Stimulated activated naive CD8-positive, alpha-beta T cell treated with anti-CD3 and anti-CD28 coated beads, Interleukin-15, amount 100 ng/mL, for 72 hours (primary cell): ENCODE measurements around the gene CACNG4.
"Not testable (repeated sequence)": the region's sequence is repeated elsewhere in the genome, so short reads cannot be mapped to it uniquely, and the experiment has no call there.

Experiments used
- ATAC-seq: fragments of 150-1000 bp; cut with Tn5 transposase; 2 replicates; pipeline ENCODE4 v1.10.0; 2021; ENCODE audit warnings: mild to moderate bottlenecking, moderate library complexity
- DNase-seq, 2 donors: peaks; one replicate each; pipeline ENCODE4 v3.0.0; 2021 to 2022
- H3K27ac Mint-ChIP-seq, 2 donors: one replicate each; pipeline ENCODE4 v1.8.0; 2022; ENCODE audit warnings: mild to moderate bottlenecking in 2 of 2, mixed read lengths in 2 of 2, moderate library complexity in 2 of 2
- H3K27me3 Mint-ChIP-seq: one replicate; pipeline ENCODE4 v1.8.0; 2022; ENCODE audit warnings: mixed read lengths
- H3K4me1 Mint-ChIP-seq: one replicate; pipeline ENCODE4 v1.8.0; 2022; ENCODE audit warnings: mild to moderate bottlenecking, mixed read lengths
- H3K4me3 Mint-ChIP-seq, 2 donors: one replicate each; pipeline ENCODE4 v1.8.0; 2022; ENCODE audit warnings: mild to moderate bottlenecking in 2 of 2, mixed read lengths in 2 of 2, moderate library complexity in 1 of 2
- H3K9me3 Mint-ChIP-seq, 2 donors: one replicate each; pipeline ENCODE4 v1.8.0; 2022; ENCODE audit warnings: mixed read lengths in 2 of 2

CACNG4 gene

GRCh38 chr17:67025216-67025792 lies 60.8 kb downstream of the CACNG4 start:
- no peak for ATAC-seq
- no peak for DNase-seq
- Mint-ChIP-seq H3K4me1 (no peaks in the 10 kb centered on the region), H3K27ac (no peak overlapping the region), H3K27me3 (no peaks in the 10 kb centered on the region), H3K9me3 (no peaks in the 10 kb centered on the region), H3K4me3 (no peak overlapping the region)

GRCh38 chr17:67026341-67026740 lies 61.8 kb downstream of the CACNG4 start:
- DNase-seq (no peak), ATAC-seq (no peak)
- no peaks in the 10 kb centered on the region for H3K27me3 Mint-ChIP-seq
- no peak overlapping the region for H3K27ac Mint-ChIP-seq
- H3K9me3 Mint-ChIP-seq: no peaks in the 10 kb centered on the region
- no peak overlapping the region for H3K4me3 Mint-ChIP-seq
- H3K4me1 Mint-ChIP-seq: no peaks in the 10 kb centered on the region

- ATAC-seq: no peak
- no peak overlapping the region for H3K4me3 Mint-ChIP-seq
- no peak overlapping the region for H3K27ac Mint-ChIP-seq
- H3K4me1 Mint-ChIP-seq: no peaks in the 10 kb centered on the region
- no peaks in the 10 kb centered on the region for H3K27me3 Mint-ChIP-seq
- H3K9me3 Mint-ChIP-seq: no peaks in the 10 kb centered on the region
- no peak for DNase-seq
Measured at GRCh38 chr17:67027031-67027628, 62.6 kb downstream of the CACNG4 start.

GRCh38 chr17:67030641-67031040 lies 66.1 kb downstream of the CACNG4 start:
- ATAC-seq: no peak
- H3K4me1 Mint-ChIP-seq: peaks cover 11% of the 10 kb centered on the region

GRCh38 chr17:67032382-67032781 lies 67.9 kb downstream of the CACNG4 start:
- H3K4me3 Mint-ChIP-seq: no peak overlapping the region
- H3K27ac Mint-ChIP-seq: no peak overlapping the region
- ATAC-seq (no peak), DNase-seq (no peak)
- H3K27me3 Mint-ChIP-seq: no peaks in the 10 kb centered on the region
- H3K9me3 Mint-ChIP-seq: peaks cover 7 to 11% of the 10 kb centered on the region in 2 donors
- H3K4me1 Mint-ChIP-seq: peaks cover 14% of the 10 kb centered on the region

More at GRCh38 chr17:67030641-67031040, 66.1 kb downstream of the CACNG4 start:
- peaks cover 5 to 7% of the 10 kb centered on the region in 2 donors for H3K9me3 Mint-ChIP-seq
- H3K27ac Mint-ChIP-seq: no peak overlapping the region
- DNase-seq: no peak
- no peaks in the 10 kb centered on the region for H3K27me3 Mint-ChIP-seq
- H3K4me3 Mint-ChIP-seq: no peak overlapping the region

DNA sequence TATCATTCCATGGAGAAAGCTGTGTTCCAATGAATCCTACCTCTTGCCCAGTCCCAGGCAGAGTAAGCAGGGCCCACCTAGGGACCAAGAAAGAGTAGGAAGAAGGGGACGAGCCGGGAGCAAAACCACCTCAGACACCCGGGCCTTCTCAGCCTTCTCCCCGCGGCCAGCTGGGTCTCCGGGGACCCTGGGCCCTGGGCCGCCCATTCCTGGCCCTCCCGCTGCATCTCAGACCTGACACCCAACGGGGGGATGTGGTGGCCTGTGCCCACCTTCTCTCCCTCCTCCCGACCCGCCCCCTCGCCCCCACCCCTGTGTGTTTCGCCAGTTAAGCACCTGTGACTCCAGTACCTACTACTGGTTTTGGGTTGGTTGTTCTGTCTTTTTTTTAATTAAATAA lies 68.5 kb downstream of the CACNG4 start:
- Mint-ChIP-seq H3K4me1 (peaks cover 14% of the 10 kb centered on the region), H3K27me3 (no peaks in the 10 kb centered on the region), H3K27ac (no peak overlapping the region), H3K4me3 (no peak overlapping the region), H3K9me3 (peaks cover 7 to 11% of the 10 kb centered on the region in 2 donors)
- DNase-seq: no peak
- ATAC-seq: no peak

GRCh38 chr17:67033613-67034012 lies 69.1 kb downstream of the CACNG4 start:
- no peak overlapping the region for H3K4me3 Mint-ChIP-seq

DNA sequence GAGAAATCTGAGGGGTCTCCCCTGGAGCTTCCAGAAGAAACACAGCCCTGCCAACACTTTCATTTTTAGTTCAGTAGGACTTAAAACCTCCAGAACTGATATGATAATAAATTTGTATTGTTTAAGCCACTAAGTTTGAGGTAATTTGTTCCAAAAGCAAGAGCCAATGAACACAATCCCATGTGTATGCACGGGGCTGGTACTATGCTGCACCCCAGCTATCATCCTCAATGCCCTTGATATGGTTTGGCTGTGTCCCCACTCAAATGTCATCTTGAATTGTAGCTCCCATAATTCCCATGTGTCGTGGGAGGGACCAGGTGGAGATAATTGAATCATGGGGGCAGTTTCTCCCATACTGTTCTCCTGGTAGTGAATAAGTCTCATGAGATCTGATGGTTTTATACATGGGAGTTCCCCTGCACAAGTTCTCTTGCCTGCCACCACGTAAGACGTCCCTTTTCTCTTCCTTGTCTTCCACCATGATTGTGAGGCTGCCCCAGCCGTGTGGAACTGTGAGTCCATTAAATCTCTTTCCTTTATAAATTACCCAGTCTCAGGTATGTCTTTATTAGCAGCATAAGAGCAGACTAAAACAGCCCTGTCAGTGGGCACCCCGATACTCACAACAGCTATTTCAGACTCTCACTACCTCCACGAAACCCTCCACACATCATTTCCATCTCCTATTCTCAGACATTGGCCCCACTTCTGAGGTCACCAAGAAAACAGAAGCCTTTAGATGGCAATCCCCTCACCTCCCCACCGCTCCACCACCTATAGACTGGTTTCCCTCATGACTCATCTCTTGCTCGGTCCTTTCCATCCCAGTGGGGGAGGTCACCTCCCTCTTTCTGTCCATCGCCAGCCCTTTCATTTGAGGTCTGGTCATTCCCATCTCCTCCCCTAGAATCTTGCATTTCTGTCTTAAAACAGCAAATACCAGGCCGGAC lies 70.9 kb downstream of the CACNG4 start:
- peaks cover 7 to 11% of the 10 kb centered on the region in 2 donors for H3K9me3 Mint-ChIP-seq
- H3K27ac Mint-ChIP-seq: peak overlapping the region; percentile 7 to 75
- peaks cover 14% of the 10 kb centered on the region for H3K4me1 Mint-ChIP-seq
- H3K27me3 Mint-ChIP-seq: no peaks in the 10 kb centered on the region
- peak overlapping the region; percentile 45 to 73 for H3K4me3 Mint-ChIP-seq
- DNase-seq (peak; percentile 3 to 73), ATAC-seq (peak; percentile 95)

More at GRCh38 chr17:67033613-67034012, 69.1 kb downstream of the CACNG4 start:
- Mint-ChIP-seq H3K4me1 (peaks cover 14% of the 10 kb centered on the region), H3K27me3 (no peaks in the 10 kb centered on the region), H3K27ac (no peak overlapping the region), H3K9me3 (peaks cover 7 to 11% of the 10 kb centered on the region in 2 donors)
- ATAC-seq: no peak
- no peak for DNase-seq

GRCh38 chr17:67038861-67039365 lies 74.4 kb downstream of the CACNG4 start:
- H3K27ac Mint-ChIP-seq: no peak overlapping the region
- no peak for DNase-seq
- peaks cover 7 to 11% of the 10 kb centered on the region in 2 donors for H3K9me3 Mint-ChIP-seq
- H3K27me3 Mint-ChIP-seq: no peaks in the 10 kb centered on the region
- H3K4me3 Mint-ChIP-seq: no peak overlapping the region
- no peak for ATAC-seq
- peaks cover 14% of the 10 kb centered on the region for H3K4me1 Mint-ChIP-seq

GRCh38 chr17:67040652-67041051 lies 76.1 kb downstream of the CACNG4 start:
- H3K27me3 Mint-ChIP-seq: no peaks in the 10 kb centered on the region
- ATAC-seq: no peak
- H3K4me1 Mint-ChIP-seq: peaks cover 3% of the 10 kb centered on the region
- DNase-seq: no peak
- H3K4me3 Mint-ChIP-seq: no peak overlapping the region
- no peak overlapping the region for H3K27ac Mint-ChIP-seq
- peaks cover 0 to 5% of the 10 kb centered on the region in 2 donors for H3K9me3 Mint-ChIP-seq

DNA sequence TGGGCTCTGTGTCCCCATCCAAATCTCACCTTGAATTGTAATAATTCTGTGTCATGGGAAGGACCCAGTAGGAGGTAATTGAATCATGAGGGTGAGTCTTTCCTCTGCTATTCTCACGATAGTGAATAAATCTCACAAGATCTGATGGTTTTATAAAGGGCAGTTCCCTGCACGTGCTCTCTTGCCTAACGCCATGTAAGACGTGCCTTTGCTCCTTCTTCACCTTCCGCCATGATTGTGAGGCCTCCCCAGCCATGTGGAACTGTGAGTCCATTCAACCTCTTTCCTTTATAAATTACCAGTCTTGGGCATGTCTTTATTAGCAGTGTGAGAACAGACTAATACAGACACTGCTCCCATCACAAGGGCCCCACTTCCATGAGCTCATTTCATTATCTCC lies 76.6 kb downstream of the CACNG4 start:
- H3K4me1 Mint-ChIP-seq, H3K27ac Mint-ChIP-seq, ATAC-seq, DNase-seq, H3K9me3 Mint-ChIP-seq, H3K27me3 Mint-ChIP-seq, H3K4me3 Mint-ChIP-seq: not testable (repeated sequence)

DNA sequence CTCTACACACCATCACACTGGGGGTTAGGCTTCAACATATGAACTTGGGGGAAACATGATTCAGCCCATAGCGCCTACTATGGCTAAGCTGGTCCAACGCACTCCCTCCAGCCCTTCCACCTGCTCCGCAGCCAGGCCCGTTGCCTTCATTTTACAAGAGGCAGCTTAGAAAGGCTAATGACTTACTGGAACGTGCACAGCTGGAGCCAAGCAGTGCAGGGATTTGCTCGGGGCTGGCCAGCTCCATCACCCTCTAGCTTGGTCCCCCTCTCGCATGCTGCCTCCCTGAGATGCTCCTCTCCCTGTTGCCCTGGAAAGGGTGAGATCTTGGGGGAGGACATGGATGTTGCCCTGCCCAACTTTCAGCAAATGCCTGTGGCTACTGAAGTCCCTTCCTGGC lies 77.0 kb downstream of the CACNG4 start:
- ATAC-seq (no peak), DNase-seq (no peak)
- no peaks in the 10 kb centered on the region for H3K27me3 Mint-ChIP-seq
- no peaks in the 10 kb centered on the region for H3K4me1 Mint-ChIP-seq
- peaks cover under 1 to 2% of the 10 kb centered on the region in 2 donors for H3K9me3 Mint-ChIP-seq
- H3K4me3 Mint-ChIP-seq: no peak overlapping the region
- H3K27ac Mint-ChIP-seq: no peak overlapping the region

- H3K9me3 Mint-ChIP-seq: peaks cover 4 to 7% of the 10 kb centered on the region in 2 donors
- DNase-seq: no peak
- H3K4me3 Mint-ChIP-seq: no peak overlapping the region
- no peaks in the 10 kb centered on the region for H3K27me3 Mint-ChIP-seq
- H3K4me1 Mint-ChIP-seq: no peaks in the 10 kb centered on the region
- H3K27ac Mint-ChIP-seq: no peak overlapping the region
- peak; percentile 26 for ATAC-seq
Measured at GRCh38 chr17:67041941-67042899, 77.7 kb downstream of the CACNG4 start.

DNA sequence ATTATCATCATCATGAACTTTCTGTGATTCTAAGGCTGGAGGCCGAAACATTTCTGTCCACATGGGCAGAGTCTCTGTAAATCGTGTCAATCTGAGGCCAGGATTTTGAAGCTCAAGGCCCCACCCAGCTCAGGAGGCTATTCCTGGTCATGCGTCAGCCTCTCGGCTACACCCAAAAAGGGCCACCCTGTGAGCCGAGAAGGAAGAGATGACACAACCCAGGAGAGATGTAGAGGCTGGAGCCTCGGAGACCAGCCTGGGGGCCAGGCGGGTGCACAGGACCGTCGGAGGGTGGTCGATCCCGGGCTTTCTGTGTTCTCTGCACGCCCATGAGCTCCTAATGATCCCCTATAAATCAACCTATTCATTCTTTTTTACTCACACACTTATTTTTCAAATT lies 78.8 kb downstream of the CACNG4 start:
- DNase-seq: no peak
- Mint-ChIP-seq H3K9me3 (peaks cover 12 to 16% of the 10 kb centered on the region in 2 donors), H3K4me1 (no peaks in the 10 kb centered on the region), H3K27me3 (no peaks in the 10 kb centered on the region), H3K27ac (no peak overlapping the region), H3K4me3 (no peak overlapping the region)
- ATAC-seq: no peak
